Measurements from ENCODE around the gene ARHGAP44.

- no peak for TF ChIP-seq EZH2 (IDR thresholded peaks at IDR 0.05; ENCODE audit: borderline replicate concordance, insufficient read depth, low read depth, low read length, poor library complexity, severe bottlenecking)
- no peak for TF ChIP-seq CTCF (IDR thresholded peaks at IDR 0.05)
Measured at GRCh38 chr17:12964840-12965239, 175.5 kb downstream of the ARHGAP44 start.

Measured in B cell (primary cell).